Activated CD4-positive, alpha-beta memory T cell treated with anti-CD3 and anti-CD28 coated beads, Interleukin-2, amount 10 ng/mL, durations not matched to agents 7 days and 5 days (primary cell): ENCODE data around the gene FAM111B. TPM values are rescaled to one million over a fixed set of nuclear protein-coding genes. Genes with fewer than 3 reads are reported as not detected.
A peak's percentile ranks its signal among the peaks of the same experiment; 100 is the strongest.
"Not testable (repeated sequence)": the region's sequence is repeated elsewhere in the genome, so short reads cannot be mapped to it uniquely, and the experiment has no call there.

ENCODE experiments used
- CTCF ChIA-PET: fragments of 350-600 bp; sonication (Branson Sonifier 250); formaldehyde crosslinking; loops from one replicate; lab custom pipeline; 2021; ENCODE audit warnings: antibody characterized with exemption, inconsistent platforms; lab: Charles Lee
- POLR2A ChIA-PET: fragments of 350-600 bp; sonication (Branson Sonifier 250); formaldehyde crosslinking; loops from one replicate; lab custom pipeline; 2021; ENCODE audit warnings: antibody characterized with exemption; lab: Charles Lee
- DNase-seq: peaks from one replicate; pipeline ENCODE4 v3.0.0-alpha.2; 2020
- H3K27ac Mint-ChIP-seq: one replicate; pipeline ENCODE4 v1.8.0; 2021; ENCODE audit warnings: mild to moderate bottlenecking, mixed read lengths
- H3K27me3 Mint-ChIP-seq: one replicate; pipeline ENCODE4 v1.8.0; 2021; ENCODE audit warnings: mixed read lengths
- H3K36me3 Mint-ChIP-seq: one replicate; pipeline ENCODE4 v1.8.0; 2021; ENCODE audit warnings: low read depth, mixed read lengths
- H3K4me1 Mint-ChIP-seq: one replicate; pipeline ENCODE4 v1.8.0; 2021; ENCODE audit warnings: mixed read lengths
- H3K4me3 Mint-ChIP-seq: one replicate; pipeline ENCODE4 v1.8.0; 2021; ENCODE audit warnings: mild to moderate bottlenecking, mixed read lengths
- H3K9me3 Mint-ChIP-seq: one replicate; pipeline ENCODE4 v1.8.0; 2021; ENCODE audit warnings: mixed read lengths
- total RNA-seq, 2 experiments: library from RNA; stranded (reverse); gene quantifications; one replicate each; pipeline ENCODE4 v1.2.3, GENCODE V29; 2021

FAM111B gene
- total RNA-seq, 2 experiments from 2014 or later, result 47.2 to 48.6 TPM

DNA sequence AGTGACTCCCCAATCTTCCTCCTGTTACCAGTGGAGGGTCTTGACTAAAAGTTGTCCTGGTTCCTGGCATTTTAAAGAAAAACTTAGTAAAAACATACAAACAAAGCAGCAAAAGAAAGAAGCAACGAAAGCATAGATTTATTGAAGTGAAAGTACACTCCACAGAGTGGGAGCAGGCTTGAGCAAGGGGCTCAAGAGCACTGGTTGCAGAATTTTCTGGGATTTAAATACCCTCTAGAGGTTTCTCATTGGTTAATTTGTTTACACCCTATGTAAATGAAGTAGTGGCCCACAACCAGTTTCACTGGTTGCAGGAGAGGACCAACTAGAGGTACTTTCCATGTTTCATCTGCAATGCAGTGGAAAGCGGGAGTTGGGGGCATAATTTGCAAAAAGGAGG lies 10.7 kb downstream of the FAM111B start:
- Mint-ChIP-seq H3K4me1 (peaks cover 19% of the 10 kb centered on the region), H3K9me3 (peaks cover 30% of the 10 kb centered on the region), H3K27ac (no peak overlapping the region), H3K4me3 (no peak overlapping the region), H3K36me3 (peaks cover 89% of the 10 kb centered on the region), H3K27me3 (no peaks in the 10 kb centered on the region)
- DNase-seq, result no peak
- ChIA-PET POLR2A (no interaction called here), CTCF (interaction anchor here (1.0 kb wide), 1 partner anchor 59 kb away, joined by 3 read pairs; no protein-coding TSS in a partner anchor)

DNA sequence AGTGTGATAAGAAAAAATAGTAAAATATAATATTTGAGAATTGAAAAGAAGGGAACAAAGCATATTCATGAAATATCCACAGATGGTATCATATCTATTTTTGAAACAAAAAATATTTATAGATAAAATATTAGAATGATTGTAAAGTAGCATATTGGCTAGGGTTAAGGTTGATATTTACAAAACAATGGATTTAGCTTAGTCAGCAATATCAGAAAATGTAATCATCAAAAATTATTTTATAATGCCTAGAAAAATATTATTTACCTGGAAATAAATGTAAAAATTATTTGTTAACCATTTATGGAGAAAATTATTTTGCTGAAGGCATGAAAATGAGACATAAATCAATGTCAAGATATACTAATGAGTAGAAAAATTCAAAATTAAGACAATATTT lies 12.8 kb downstream of the FAM111B start:
- no peak for DNase-seq
- Mint-ChIP-seq H3K9me3 (peaks cover 32% of the 10 kb centered on the region), H3K4me1 (peaks cover 3% of the 10 kb centered on the region), H3K27me3 (no peaks in the 10 kb centered on the region), H3K27ac (no peak overlapping the region), H3K4me3 (no peak overlapping the region), H3K36me3 (peaks cover 85% of the 10 kb centered on the region)
- ChIA-PET POLR2A (interaction anchor here (1.4 to 2.9 kb wide), 2 partner anchors 13 to 16 kb away, joined by 3 to 20 read pairs; partner anchors contain the start of gene FAM111B), CTCF (interaction anchor here (2.0 kb wide), 1 partner anchor 16 kb away, joined by 11 read pairs; no protein-coding TSS in a partner anchor)

DNA sequence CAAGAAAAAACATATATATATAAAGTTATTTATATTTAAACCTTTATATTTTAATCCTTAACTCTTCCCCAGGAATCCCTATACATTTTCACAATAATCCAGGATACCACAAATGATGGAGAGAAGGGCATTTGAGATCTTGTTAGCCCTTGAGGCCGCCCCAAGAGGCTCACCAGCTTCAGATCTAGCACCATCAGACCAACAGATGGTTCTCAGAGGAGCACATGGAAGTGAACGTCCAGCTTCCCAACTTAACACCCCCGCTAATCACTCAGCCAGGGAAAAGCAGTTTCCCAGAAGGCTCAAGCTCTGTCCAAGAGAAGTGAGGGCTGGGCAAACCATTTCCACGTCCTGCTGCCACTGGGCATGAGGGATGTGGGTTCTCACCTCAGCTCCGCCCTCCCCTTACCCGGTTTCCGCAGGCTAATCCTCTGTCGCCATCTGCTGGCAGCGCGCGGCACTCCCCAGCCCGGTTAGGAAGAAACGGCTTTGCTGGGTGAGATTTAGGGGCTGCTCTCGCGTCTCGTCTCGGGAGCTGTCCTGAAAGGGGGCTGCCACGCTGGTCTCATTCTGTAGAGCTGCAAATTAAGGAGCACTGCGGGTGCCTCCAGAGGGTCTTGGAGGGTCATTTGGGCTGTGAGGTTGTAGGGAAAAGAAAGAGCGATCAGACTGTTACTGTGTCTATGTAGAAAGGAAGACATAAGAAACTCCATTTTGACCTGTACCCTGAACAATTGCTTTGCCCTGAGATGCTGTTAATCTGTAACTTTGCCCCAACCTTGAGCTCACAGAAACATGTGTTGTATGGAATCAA lies 28.8 kb downstream of the FAM111B start:
- peak; percentile 90 for DNase-seq
- Mint-ChIP-seq H3K36me3 (peaks cover 59% of the 10 kb centered on the region), H3K27me3 (no peaks in the 10 kb centered on the region), H3K9me3 (peaks cover 20% of the 10 kb centered on the region), H3K4me3 (peak overlapping the region; percentile 28), H3K4me1 (peaks cover 30% of the 10 kb centered on the region), H3K27ac (peak overlapping the region; percentile 33)
- ChIA-PET CTCF (interaction anchor here (0.7 to 2.3 kb wide), 27 partner anchors 8 to 612 kb away, joined by 3 to 39 read pairs (median 5); partner anchors contain the start of gene FAM111B), POLR2A (interaction anchor here (0.8 to 2.1 kb wide), 6 partner anchors 9 to 28 kb away, joined by 3 to 25 read pairs (median 4); partner anchors contain the start of gene FAM111B)

DNA sequence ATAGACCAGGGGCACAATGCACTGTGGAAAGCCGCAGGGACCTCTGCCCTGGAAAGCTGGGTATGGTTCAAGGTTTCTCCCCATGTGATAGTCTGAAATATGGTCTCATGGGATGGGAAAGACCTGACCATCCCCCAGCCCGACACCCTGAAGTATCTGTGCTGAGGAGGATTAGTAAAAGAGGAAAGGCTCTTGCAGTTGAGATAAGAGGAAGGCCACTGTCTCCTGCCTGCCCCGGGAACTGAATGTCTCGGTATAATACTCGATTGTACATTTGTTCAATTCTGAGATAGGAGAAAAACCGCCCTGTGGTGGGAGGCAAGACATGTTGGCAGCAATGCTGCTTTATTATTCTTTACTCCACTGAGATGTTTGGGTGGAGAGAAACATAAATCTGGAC lies 29.5 kb downstream of the FAM111B start:
- CTCF ChIA-PET, result interaction anchor here (1.1 to 2.3 kb wide), 22 partner anchors 8 to 613 kb away, joined by 3 to 39 read pairs (median 6); partner anchors contain the start of gene FAM111B
- Mint-ChIP-seq H3K36me3 (peaks cover 52% of the 10 kb centered on the region), H3K9me3 (peaks cover 14% of the 10 kb centered on the region), H3K4me1 (peaks cover 37% of the 10 kb centered on the region)
- DNase-seq, H3K27ac Mint-ChIP-seq, H3K27me3 Mint-ChIP-seq, H3K4me3 Mint-ChIP-seq: not testable (repeated sequence)
- POLR2A ChIA-PET, result interaction anchor here (1.1 to 2.1 kb wide), 2 partner anchors 11 to 29 kb away, joined by 4 to 25 read pairs; partner anchors contain the start of gene FAM111B

DNA sequence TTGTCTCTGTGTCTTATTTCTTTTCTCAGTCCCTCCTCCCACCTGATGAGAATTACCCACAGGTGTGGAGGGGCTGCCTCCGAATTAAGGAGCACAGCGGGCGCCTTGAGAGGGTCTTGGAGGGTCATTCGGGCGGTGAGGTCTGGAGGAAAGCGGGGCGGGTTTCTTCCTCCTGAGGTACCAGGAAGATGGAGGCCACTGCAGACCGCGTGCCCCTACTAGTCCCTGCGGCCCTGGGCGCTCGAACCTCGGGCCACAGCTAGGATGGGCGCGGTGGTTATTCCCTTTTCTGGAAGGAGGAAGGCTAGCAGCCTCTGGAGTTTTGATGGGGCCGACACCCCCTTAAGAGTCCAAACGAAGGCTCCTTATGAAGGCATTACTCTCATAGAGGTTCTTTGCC lies 30.2 kb downstream of the FAM111B start:
- Mint-ChIP-seq H3K27ac (no peak overlapping the region), H3K4me3 (no peak overlapping the region), H3K36me3 (peaks cover 46% of the 10 kb centered on the region), H3K9me3 (peaks cover 8% of the 10 kb centered on the region), H3K4me1 (peaks cover 43% of the 10 kb centered on the region), H3K27me3 (no peaks in the 10 kb centered on the region)
- ChIA-PET CTCF (interaction anchor here (1.4 kb wide), 1 partner anchor 40 kb away, joined by 3 read pairs; no protein-coding TSS in a partner anchor), POLR2A (interaction anchor here (1.2 kb wide), 1 partner anchor 29 kb away, joined by 3 read pairs; no protein-coding TSS in a partner anchor)
- no peak for DNase-seq

DNA sequence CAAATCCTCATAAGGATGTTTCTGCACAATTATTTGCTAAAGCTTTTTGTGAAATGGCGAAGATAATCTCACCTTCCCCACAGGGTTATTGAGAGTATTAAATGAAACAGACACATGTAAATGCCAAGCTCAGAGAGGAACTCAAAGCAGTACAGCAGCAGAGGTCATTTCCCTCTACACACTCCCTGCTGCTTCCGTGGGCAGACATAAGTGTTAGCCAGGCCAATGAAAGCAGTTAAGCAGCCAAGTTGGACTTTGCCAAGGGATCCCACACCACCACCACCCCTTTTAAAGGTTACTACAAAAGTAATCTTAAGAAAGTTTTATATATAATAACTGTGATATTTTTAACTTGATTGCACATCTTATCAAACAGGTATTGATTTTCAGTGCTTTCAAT lies 31.6 kb downstream of the FAM111B start:
- DNase-seq, result no peak
- Mint-ChIP-seq H3K27ac (no peak overlapping the region), H3K4me3 (no peak overlapping the region), H3K36me3 (peaks cover 38% of the 10 kb centered on the region), H3K4me1 (peaks cover 47% of the 10 kb centered on the region), H3K9me3 (no peaks in the 10 kb centered on the region), H3K27me3 (no peaks in the 10 kb centered on the region)
- ChIA-PET CTCF (interaction anchor here (1.4 to 5.0 kb wide), 2 partner anchors 19 to 41 kb away, joined by 3 to 61 read pairs; no protein-coding TSS in a partner anchor), POLR2A (interaction anchor here (1.2 kb wide), 1 partner anchor 31 kb away, joined by 3 read pairs; no protein-coding TSS in a partner anchor)

DNA sequence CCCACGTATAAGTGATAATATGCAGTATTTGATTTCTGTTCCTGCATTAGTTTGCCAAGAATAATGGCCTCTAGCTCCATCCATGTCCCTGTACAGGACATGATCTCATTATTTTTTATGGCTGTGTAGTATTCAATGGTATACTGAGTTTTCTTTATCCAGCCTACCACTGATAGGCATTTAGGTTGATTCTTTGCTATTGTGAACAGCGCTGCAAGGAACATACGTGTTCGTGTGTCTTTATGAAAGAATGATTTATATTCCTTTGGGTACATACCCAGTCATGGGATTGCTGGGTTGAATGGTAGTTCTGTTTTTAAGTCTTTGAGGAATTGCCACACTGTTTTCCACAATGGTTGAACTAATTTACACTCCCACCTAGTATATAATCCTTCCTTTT lies 34.2 kb downstream of the FAM111B start:
- CTCF ChIA-PET, result interaction anchor here (0.8 to 5.0 kb wide), 5 partner anchors 10 to 44 kb away, joined by 3 to 61 read pairs (median 6); partner anchors contain the start of gene DTX4
- POLR2A ChIA-PET, result interaction anchor here (0.6 to 7.2 kb wide), 3 partner anchors 11 to 33 kb away, joined by 3 to 169 read pairs (median 24); partner anchors contain the start of gene FAM111B
- H3K27me3 Mint-ChIP-seq, result no peaks in the 10 kb centered on the region

DNA sequence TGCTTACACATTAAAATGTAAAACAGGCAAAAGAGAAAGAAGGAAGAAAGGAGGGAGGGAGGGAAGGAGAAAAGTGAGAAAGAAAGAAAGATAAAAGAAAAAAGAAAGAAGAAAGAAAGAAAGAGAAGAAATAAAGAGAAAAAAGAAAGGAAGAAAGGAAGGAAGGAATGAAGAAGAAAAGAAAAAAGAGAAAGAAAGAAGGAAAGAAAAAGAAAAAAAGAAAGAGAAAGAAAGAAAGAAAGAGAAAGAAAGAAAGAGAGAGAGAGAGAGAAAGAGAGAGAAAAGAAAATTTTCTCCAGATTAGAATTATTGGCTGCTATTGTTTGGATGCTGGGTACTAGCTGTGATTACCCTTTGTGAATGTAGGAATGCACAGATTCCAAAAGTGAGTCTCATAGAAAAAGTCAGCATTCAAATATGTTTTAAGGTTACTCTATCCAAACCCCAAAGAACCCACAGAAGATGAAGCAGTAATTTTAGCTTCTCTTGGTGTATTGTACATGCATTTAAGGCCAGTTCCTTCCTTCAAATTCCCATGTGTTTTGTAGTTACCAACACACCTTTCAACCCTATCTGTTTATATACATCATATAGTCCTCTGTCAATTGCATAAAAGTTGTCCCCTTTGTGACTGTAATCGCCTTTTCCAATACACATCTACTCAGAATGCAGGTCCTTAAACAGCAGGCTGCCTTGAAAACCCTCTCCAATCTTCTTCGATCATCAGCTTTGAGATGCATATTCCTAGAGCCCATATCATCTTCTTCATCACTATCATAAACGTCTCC lies 34.8 kb downstream of the FAM111B start:
- H3K4me3 Mint-ChIP-seq, result peak overlapping the region; percentile 95
- H3K4me1 Mint-ChIP-seq, result peaks cover 50% of the 10 kb centered on the region
- POLR2A ChIA-PET, result interaction anchor here (1.0 to 7.2 kb wide), 9 partner anchors 10 to 567 kb away, joined by 3 to 169 read pairs (median 5); partner anchors contain the start of genes FAM111B and OSBP
- peaks cover 40% of the 10 kb centered on the region for H3K36me3 Mint-ChIP-seq
- CTCF ChIA-PET, result interaction anchor here (0.8 to 5.0 kb wide), 8 partner anchors 9 to 83 kb away, joined by 3 to 61 read pairs (median 5); partner anchors contain the start of genes DTX4 and FAM111B
- DNase-seq, result no peak
- H3K27me3 Mint-ChIP-seq, result no peaks in the 10 kb centered on the region
- H3K9me3 Mint-ChIP-seq, result no peaks in the 10 kb centered on the region
- peak overlapping the region; percentile 93 for H3K27ac Mint-ChIP-seq

More for the DNA sequence above, 34.2 kb downstream of the FAM111B start:
- DNase-seq, result no peak
- no peak overlapping the region for H3K27ac Mint-ChIP-seq
- H3K4me3 Mint-ChIP-seq, result peak overlapping the region; percentile 95
- H3K9me3 Mint-ChIP-seq, result no peaks in the 10 kb centered on the region
- peaks cover 50% of the 10 kb centered on the region for H3K4me1 Mint-ChIP-seq
- H3K36me3 Mint-ChIP-seq, result peaks cover 33% of the 10 kb centered on the region

DNA sequence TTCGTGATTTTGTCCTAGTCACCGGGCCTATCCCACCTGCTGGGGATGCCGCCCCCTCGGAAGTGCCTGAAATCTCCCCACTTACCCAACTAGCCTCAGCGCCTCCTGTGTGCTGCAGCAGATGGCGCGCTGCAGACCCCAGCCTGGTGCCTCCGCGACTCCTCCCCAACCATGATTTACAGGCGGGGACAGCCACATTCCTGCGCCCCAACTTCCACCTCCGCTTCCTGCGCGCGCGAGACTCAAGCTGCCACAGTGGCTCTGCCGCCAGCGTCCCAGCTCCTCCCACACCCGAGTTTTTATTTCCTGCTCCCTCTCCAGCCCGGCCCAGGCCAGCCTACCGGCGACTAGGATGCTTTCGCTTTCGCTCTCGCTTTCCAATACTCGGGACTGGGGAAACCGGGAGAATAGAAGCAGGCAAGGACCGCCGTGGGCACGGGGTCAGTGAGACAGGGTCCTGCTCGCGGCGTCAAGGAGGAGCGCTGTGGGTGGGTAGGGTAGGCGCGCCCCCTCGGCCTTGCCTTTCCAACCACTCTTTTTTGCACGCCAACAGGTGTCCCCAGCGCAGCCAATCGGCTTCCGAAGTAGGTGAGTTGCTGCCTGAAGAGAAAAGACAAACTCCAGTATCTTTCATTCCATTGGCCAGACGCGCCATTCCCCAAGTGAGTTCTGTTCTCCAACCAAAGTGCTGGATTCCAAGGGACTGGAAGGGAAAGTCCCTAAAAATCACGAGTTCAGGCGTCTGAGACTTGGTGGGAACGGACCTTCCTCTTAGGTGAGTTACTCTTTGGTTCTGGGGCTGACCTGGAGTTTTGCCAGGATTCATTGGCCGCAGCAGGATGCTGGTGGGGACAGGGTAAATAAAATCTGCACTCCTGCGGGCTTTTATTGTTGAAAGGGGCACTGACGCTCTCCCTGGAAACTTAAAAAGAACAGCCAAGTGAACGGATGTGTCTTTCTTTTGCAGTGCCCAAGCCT lies 35.8 kb downstream of the FAM111B start, which contains the start of gene FAM111A:
FAM111A (plus strand) TSS at position 327 of the 978 bp plus-strand sequence. CDS start 6,017 bp downstream, outside the sequence.
- H3K36me3 Mint-ChIP-seq, result peaks cover 45% of the 10 kb centered on the region
- ChIA-PET POLR2A (interaction anchor here (0.9 to 7.2 kb wide), 12 partner anchors 9 to 568 kb away, joined by 3 to 169 read pairs (median 6); partner anchors contain the start of genes FAM111B and OSBP), CTCF (interaction anchor here (1.0 to 5.9 kb wide), 12 partner anchors 8 to 566 kb away, joined by 3 to 78 read pairs (median 7); partner anchors contain the start of genes DTX4, FAM111B and LPXN)
- H3K9me3 Mint-ChIP-seq, result no peaks in the 10 kb centered on the region
- H3K4me3 Mint-ChIP-seq, result peak within 1 kb of the TSS; percentile 95
- peaks cover 58% of the 10 kb centered on the region for H3K4me1 Mint-ChIP-seq
- peak; percentile 91 for DNase-seq
- no peaks in the 10 kb centered on the region for H3K27me3 Mint-ChIP-seq
- H3K27ac Mint-ChIP-seq, result peak within 1 kb of the TSS; percentile 93

DNA sequence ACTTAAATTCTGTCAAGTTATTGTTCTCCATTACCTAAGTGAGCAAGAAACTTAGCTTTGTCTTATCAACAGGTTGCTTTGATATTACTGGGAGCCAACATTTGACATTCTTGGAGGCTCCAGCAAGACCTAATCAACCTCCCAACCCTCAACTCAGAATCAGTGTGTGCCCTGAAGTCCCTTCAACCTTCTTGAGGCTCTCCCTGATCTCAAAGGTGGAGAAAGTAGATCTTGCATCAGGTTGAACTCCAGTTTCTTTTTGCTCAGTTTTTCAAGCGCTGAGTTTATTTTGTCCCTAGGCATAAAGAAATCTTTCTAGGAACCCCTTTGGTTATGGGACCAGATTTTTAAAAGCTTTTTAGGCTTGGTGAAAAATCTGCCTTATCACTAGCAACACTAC lies 37.1 kb downstream of the FAM111B start:
- Mint-ChIP-seq H3K9me3 (no peaks in the 10 kb centered on the region), H3K4me1 (peaks cover 70% of the 10 kb centered on the region), H3K36me3 (peaks cover 51% of the 10 kb centered on the region), H3K27ac (peak overlapping the region; percentile 93), H3K27me3 (no peaks in the 10 kb centered on the region), H3K4me3 (peak overlapping the region; percentile 95)
- ChIA-PET CTCF (interaction anchor here (0.9 to 5.9 kb wide), 15 partner anchors 8 to 575 kb away, joined by 3 to 78 read pairs (median 6); partner anchors contain the start of genes DTX4, FAM111B and LPXN), POLR2A (interaction anchor here (0.9 to 7.2 kb wide), 12 partner anchors 8 to 1403 kb away, joined by 3 to 169 read pairs (median 6); partner anchors contain the start of genes DTX4, FAM111B, OSBP and PATL1)
- no peak for DNase-seq
